Middle frontal gyrus (tissue), 1 donor: Measurements from ENCODE around the gene CEP295NL.
A peak's percentile ranks its signal among the peaks of the same experiment; 100 is the strongest.
"Not testable (repeated sequence)": the region's sequence is repeated elsewhere in the genome, so short reads cannot be mapped to it uniquely, and the experiment has no call there.

Experiments used
- DNase-seq: peaks from one replicate; pipeline ENCODE4 v3.0.0-alpha.2; 2015; ENCODE audit warnings: low spot score; ENCODE audit errors: extremely low spot score

Gene CEP295NL

DNA sequence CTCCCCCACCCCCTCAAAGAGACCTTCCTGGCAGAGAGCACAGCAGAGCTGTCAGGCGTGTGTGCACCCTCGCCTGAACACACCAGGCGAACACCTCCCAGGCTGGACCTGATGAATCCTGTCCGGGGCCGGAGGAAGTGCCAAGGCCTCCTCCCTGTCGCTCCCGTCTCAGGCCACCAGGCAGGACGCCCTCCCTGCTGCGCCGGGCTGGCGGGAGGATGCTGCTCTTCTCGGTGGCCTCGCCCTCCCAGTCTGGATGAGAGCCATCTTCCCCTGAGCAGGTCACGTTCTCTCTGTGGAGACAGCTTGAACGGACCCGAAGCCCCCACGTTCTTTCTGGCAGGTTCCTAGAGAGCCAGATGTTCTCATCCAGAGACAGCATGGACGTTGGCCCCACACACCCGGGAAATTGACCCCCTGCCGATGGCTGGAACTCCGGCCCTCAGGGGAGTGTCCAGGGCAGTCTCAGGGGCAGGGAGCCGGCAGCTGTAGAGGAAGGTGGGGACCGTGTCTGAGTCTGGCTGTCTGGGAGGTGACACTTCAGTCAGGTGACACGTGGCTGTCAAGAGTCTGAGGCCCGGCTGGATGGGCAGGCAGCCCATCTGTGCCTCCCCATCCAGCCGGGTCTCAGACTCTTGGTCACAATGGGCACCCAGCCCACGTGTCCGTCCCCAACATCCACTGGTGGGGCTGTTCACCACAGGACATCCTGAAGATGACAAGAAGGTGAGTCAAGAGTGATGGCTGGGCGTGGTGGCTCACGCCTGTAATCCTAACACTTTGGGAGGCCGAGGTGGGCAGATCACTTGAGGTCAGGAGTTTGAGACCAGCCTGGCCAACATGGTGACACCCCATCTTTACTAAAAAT, 27.1 kb upstream of the CEP295NL start:
- DNase-seq: no peak

DNA sequence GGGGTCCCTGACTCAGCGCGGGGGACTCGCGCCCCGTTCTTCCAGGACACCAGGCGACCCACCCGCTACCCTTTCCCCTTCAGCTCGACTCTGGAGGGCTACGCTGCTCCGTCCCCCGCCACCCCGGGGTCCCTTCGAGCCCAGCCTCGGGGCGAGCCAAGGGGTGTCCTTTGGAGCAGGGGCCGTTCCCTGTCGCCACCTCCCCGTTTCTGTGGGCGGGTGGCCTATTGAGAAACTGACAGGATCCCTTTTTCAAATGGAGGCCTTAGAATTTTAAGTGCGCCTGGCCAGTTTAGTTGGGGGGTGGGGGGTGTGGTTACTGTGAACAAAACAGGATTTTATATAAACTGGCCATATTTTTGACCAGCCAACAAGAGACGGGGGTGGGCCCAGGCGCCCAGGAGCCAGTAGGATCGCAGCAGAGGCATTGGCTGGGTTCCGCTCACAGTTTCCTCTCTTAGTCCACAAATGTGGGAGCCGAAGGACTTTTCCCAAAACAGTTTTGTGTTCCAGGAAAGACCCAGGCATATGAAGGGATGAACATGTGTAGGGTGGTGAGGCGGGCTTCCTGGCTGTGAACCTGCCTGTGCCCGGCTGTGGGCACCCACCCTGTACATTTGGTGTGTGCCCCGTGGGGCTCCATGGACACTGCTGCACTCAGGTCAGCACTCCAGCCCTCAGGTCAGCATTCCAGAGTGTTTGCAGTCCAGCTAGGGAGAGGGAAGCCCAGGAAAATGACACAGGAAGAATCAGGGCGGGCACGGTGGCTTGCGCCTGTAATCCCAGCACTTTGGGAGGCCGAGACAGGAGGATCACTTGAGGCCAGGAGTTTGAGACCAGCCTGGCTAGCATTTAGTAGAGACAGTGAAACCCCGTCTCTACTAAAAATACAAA, 22.9 kb upstream of the CEP295NL start:
- no peak for DNase-seq

DNA sequence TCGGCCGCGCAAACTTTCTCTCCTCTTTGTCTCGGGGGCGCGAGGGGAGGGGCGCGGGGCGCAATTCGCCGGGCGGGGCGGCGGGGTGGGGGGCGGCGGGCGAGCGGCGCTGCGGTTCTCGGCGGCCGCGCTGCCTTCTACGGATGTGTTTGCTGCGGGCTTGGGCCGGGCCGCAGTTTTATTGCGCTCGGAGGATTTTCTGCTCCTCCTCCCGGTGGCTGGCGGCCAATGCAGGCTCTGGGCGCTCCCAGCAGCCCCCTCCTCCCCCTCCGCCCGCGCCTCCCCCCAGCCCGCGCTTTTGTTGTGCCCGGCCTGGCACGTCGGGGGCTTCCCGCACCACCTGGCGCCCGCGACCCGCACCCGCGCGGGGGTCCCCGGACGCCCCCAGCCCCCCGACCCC, 22.2 kb upstream of the CEP295NL start, which contains the start of gene TIMP2:
TSS of gene TIMP2 (minus strand) at position 154 of the 400 bp plus-strand sequence. CDS start 299 bp downstream, outside the sequence.
- DNase-seq: peak; percentile 78

- no peak for DNase-seq
These were observed 21.6 kb upstream of the CEP295NL start for GRCh38 chr17:78924481-78925151.

DNA sequence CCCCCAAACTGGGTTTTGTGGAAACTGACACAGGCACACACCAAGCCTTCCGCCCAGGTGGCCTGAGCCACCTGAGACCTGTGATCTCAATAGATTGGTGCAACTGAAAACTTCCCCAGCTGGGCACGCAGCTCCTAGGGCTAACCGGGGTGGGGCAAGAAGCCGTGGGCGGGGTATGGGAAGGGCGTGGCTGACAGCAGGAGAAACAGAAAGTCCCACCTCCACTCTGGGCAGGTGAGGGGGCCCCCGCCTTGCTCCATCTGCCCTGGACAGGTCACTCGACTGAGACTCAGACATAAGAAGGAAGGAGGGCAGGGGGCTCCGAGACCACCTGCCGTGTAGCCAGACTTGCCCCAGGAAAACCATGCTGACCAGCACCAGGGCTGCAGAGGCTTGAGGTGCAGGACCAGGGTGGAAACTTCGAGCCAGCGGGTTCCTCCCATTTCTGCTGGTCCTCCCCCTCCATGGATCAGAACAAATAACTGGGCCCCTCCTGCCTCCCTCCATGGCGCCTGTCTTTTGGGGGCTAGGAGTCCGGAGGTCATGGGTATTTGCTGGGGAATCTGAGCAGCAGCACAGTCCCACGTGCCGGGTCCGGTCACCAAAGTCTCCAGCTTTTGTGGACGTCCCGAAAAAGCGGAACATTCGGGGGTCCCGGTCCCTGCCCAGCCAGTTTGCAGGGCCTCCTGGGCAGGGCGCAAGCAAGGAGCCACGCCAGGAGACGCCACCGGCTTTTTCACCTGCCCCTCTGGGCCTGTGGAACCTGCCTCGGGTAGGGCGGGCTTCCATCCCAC, 20.9 kb upstream of the CEP295NL start:
- DNase-seq: no peak

DNA sequence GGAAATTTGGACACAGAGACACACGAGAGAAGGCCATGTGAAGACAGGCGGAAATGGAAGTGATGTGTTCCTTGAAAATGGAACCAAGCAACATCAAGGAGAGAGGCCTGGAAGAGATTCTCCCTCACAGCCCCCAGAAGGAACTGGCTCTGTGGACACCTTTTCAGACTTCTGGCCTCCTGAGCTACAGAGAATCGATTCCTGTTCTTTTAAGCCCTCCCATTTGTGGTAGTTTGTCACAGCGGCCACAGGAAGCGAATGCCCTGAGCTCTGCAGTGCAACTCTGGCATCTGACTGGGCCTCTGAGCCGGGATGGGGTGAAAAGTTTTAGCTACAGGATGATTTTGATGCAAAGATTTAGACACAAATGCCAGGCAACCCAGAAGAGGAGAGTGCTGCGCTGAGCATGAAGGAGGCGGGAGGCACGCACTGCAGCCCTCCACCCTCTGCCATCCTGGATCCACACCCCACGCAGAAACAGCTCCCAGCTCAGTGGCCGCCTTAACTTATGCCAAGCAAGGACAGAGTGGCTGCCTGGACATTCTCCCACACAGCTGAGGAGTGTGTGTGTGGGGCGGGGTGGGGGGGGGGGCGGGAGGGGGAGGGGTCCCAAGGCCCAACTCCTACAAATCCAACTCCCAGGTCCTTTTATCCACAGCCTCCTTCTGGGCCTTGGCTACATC, 20.0 kb upstream of the CEP295NL start:
- no peak for DNase-seq

- peak; percentile 62 for DNase-seq
These were observed 18.5 kb upstream of the CEP295NL start for GRCh38 chr17:78921437-78921971.

DNA sequence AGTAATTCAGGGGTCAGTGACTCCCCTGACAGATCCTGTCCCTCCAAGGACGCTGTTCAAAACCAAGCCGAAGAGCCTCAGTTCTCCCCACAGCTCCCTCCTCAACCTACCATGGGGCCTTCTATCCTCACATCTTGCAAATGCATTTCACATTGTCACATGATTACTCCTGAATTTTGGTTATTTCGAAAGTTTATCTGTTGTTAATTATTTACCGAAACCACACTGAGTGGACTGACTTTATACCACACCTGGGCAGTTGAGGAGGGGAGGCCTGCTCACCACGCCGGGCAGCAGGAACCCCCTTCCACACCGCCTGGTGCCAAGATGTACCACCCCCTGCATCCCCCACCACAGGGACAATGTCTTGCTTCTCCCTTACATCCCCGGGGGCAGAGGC, 17.5 kb upstream of the CEP295NL start:
- DNase-seq: no peak

- DNase-seq: no peak
These were observed 17.0 kb upstream of the CEP295NL start for GRCh38 chr17:78919861-78920450.

- DNase-seq: no peak
These were observed 16.0 kb upstream of the CEP295NL start for GRCh38 chr17:78918979-78919378.

GRCh38 chr17:78917451-78918275, 14.7 kb upstream of the CEP295NL start:
- no peak for DNase-seq

DNA sequence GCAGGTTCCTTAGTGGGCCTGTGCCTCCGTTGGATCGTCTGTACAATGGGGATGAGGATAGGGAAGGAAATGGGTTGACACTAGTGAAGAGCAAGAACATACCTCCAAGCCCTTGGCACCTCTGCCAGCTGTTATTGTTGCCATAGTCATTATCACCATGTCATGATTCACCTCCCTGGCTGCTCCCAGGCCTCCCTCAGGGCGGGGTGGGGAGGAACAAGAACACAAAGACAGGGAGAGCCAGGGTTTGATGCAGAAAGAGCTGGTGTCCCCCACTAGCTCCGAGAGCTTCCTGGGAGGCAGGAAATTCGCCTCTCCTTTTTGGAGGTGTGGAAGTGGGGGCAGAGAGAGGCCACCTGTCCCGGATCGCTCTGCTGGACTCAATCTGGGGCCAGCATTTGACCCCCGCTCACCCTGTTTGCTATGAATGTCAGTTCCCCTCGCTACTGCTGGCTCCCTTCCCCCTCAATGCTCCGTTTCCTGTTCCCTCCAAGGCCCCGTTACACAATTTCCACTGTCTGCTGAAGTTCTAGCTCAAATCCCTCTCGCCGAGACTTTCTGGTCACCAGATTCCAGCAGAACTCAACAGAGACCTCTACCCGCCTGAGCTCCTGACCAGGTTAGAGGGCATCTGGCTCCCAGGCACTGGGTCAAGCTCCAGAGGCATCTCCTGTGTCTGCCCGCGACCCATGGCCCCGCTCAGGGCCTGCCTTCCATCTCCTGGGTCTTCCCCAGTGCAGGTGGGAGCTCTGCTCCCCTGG, 13.1 kb upstream of the CEP295NL start:
- DNase-seq: no peak

- no peak for DNase-seq
These were observed 10.1 kb upstream of the CEP295NL start for GRCh38 chr17:78913115-78913514.

DNA sequence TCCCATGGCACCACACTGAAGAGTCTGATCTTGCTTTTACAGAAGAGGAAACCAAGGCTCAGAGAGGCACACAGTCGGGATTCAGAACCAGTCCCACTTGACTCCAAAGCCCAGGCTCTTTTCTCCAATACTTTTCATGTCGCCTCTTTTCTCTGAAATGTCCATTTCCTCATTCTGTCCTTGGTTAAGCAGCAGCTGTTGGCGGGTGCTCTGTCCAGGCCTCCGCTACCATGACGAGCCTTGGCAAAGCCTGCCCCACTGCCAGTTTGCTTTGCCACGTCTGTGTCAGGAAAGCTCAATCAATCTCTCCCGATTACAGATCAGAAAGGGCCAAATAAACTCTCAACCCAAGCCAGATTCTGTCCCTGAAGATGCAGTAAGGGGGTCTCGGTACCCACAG, 9.1 kb upstream of the CEP295NL start:
- no peak for DNase-seq

GRCh38 chr17:78911543-78911942, 8.5 kb upstream of the CEP295NL start:
- DNase-seq: not testable (repeated sequence)

GRCh38 chr17:78910497-78911284, 7.7 kb upstream of the CEP295NL start:
- DNase-seq: no peak

- no peak for DNase-seq
These were observed 5.4 kb upstream of the CEP295NL start for GRCh38 chr17:78908426-78908825.
